Measurements from ENCODE around the gene THSD8.
A peak's percentile ranks its signal among the peaks of the same experiment; 100 is the strongest.

Gene THSD8

GRCh38 chr19:12801466-12802266 is at the start of gene THSD8, which contains the start of gene PRDX2:
Gene THSD8, plus strand, starts transcription at chr19:12802069. Its CDS starts 3 bp downstream, at chr19:12802072.
Gene PRDX2, minus strand, starts transcription at chr19:12801800. Its CDS starts 539 bp downstream, at chr19:12801261.
- peak; percentile 74 for DNase-seq

GRCh38 chr19:12754465-12755196 is 47.2 kb upstream of the THSD8 start:
- DNase-seq: no peak

GRCh38 chr19:12756150-12756883 is 45.6 kb upstream of the THSD8 start:
- DNase-seq: no peak

GRCh38 chr19:12757544-12758274 is 44.2 kb upstream of the THSD8 start:
- DNase-seq: peak; percentile 67

- no peak for DNase-seq
Observed at GRCh38 chr19:12759686-12760085, 42.2 kb upstream of the THSD8 start.

- no peak for DNase-seq
Observed at GRCh38 chr19:12763100-12763499, 38.8 kb upstream of the THSD8 start.

GRCh38 chr19:12764698-12765097 is 37.2 kb upstream of the THSD8 start:
- DNase-seq: no peak

GRCh38 chr19:12766051-12766521 is 35.8 kb upstream of the THSD8 start:
- DNase-seq: peak; percentile 36

- DNase-seq: no peak
Observed at GRCh38 chr19:12767150-12767549, 34.7 kb upstream of the THSD8 start.

GRCh38 chr19:12767666-12768065 is 34.2 kb upstream of the THSD8 start:
- no peak for DNase-seq

GRCh38 chr19:12769689-12770088 is 32.2 kb upstream of the THSD8 start:
- DNase-seq: no peak

GRCh38 chr19:12770922-12771321 is 30.9 kb upstream of the THSD8 start:
- no peak for DNase-seq

- no peak for DNase-seq
Observed at GRCh38 chr19:12772323-12772722, 29.5 kb upstream of the THSD8 start.

GRCh38 chr19:12773571-12773970 is 28.3 kb upstream of the THSD8 start:
- DNase-seq: no peak

- DNase-seq: peak; percentile 91
Observed at GRCh38 chr19:12774588-12775555, 27.0 kb upstream of the THSD8 start, which contains the start of gene HOOK2. Gene HOOK2, minus strand, starts transcription at chr19:12775552. Its CDS starts 103 bp downstream, at chr19:12775449.

- DNase-seq: peak; percentile 62
Observed at GRCh38 chr19:12777217-12778016, 24.5 kb upstream of the THSD8 start.

GRCh38 chr19:12778017-12778904 is 23.6 kb upstream of the THSD8 start:
- peak; percentile 67 for DNase-seq

GRCh38 chr19:12778905-12779161 is 23.0 kb upstream of the THSD8 start:
- DNase-seq: no peak
